GM19238 (cell line): ENCODE results near the gene SLAMF8.

ENCODE experiments used
- DNase-seq: peaks from one replicate; pipeline ENCODE4 v3.0.0; 2011; ENCODE audit warnings: low spot score; ENCODE audit not compliant: insufficient read length

The SLAMF8 gene

GRCh38 chr1:159826441-159827101 is at the start of gene SLAMF8:
TSS of gene SLAMF8 (plus strand) at chr1:159826873. CDS start at chr1:159826899, 26 bp downstream.
- DNase-seq = no peak

GRCh38 chr1:159778266-159778665 is 48.4 kb upstream of the SLAMF8 start:
- DNase-seq = no peak

GRCh38 chr1:159779403-159779851 is 47.2 kb upstream of the SLAMF8 start:
- DNase-seq = no peak

- peak; percentile 89 for DNase-seq
These were observed 45.8 kb upstream of the SLAMF8 start, which contains the start of gene DUSP23 for GRCh38 chr1:159780583-159781582. TSS of gene DUSP23 (plus strand) at chr1:159780962. CDS start at chr1:159781101, 139 bp downstream.

GRCh38 chr1:159781992-159782391 is 44.7 kb upstream of the SLAMF8 start:
- DNase-seq = no peak

- DNase-seq = no peak
These were observed 42.9 kb upstream of the SLAMF8 start for GRCh38 chr1:159783724-159784123.

- no peak for DNase-seq
These were observed 40.2 kb upstream of the SLAMF8 start for GRCh38 chr1:159786465-159786864.

GRCh38 chr1:159786966-159787365 is 39.7 kb upstream of the SLAMF8 start:
- no peak for DNase-seq

GRCh38 chr1:159790237-159790917 is 36.3 kb upstream of the SLAMF8 start:
- DNase-seq = no peak

- no peak for DNase-seq
These were observed 35.6 kb upstream of the SLAMF8 start for GRCh38 chr1:159791031-159791430.

- no peak for DNase-seq
These were observed 35.2 kb upstream of the SLAMF8 start for GRCh38 chr1:159791461-159791860.

GRCh38 chr1:159795534-159795933 is 31.1 kb upstream of the SLAMF8 start:
- DNase-seq = no peak

- peak; percentile 48 for DNase-seq
These were observed 27.8 kb upstream of the SLAMF8 start for GRCh38 chr1:159798893-159799292.

- no peak for DNase-seq
These were observed 27.2 kb upstream of the SLAMF8 start for GRCh38 chr1:159799446-159799985.

- no peak for DNase-seq
These were observed 26.3 kb upstream of the SLAMF8 start for GRCh38 chr1:159800177-159800930.

- DNase-seq = no peak
These were observed 24.6 kb upstream of the SLAMF8 start, which contains the start of gene FCRL6 for GRCh38 chr1:159802111-159802510. TSS of gene FCRL6 (plus strand) at chr1:159802360. CDS start at chr1:159802425, 65 bp downstream.

GRCh38 chr1:159803956-159804689 is 22.6 kb upstream of the SLAMF8 start:
- DNase-seq = no peak

GRCh38 chr1:159804924-159805323 is 21.7 kb upstream of the SLAMF8 start:
- DNase-seq = no peak

GRCh38 chr1:159815926-159816325 is 10.7 kb upstream of the SLAMF8 start:
- DNase-seq = no peak
